ENCODE data around the gene HABP2. TPM values are rescaled to one million over a fixed set of nuclear protein-coding genes. Genes with fewer than 3 reads are reported as not detected.

HABP2 gene
- total RNA-seq, 1 donor from 2014 or later, result not detected

DNA sequence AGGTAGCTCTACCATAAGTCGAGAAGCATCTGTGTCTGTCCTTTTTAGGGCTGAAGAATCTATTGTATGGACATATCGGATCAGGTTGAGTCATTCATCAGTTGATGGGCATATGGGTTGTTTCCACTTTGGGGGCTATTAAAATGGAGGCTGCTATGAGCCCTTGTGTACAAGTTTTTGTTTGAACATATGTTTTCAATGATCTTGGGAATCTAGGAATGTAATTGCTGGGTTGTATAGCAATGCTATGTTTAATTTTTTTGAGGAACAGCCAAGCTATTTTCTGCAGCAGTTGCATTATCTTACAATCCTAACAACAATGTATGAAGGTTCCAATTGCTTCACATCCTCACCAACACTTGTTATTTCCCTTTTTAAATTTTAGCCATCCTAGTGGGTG, 46.4 kb upstream of the HABP2 start:
- H3K27me3 Mint-ChIP-seq (ENCODE audit: low read depth, unreplicated experiment), result peaks cover 18% of the 10 kb centered on the region
- Histone ChIP-seq H3K79me2 (ENCODE audit: insufficient read depth, low read length) (no peaks in the 10 kb centered on the region), H3K36me3 (ENCODE audit: insufficient read depth, low read length) (no peaks in the 10 kb centered on the region), H3K4me3 (ENCODE audit: insufficient read depth, low read depth, low read length) (no peak overlapping the region), H3K4me2 (ENCODE audit: low read length) (no peak overlapping the region), H3K27ac (ENCODE audit: low read depth, low read length) (no peak overlapping the region), H3K27me3 (ENCODE audit: insufficient read depth, low read length) (peaks cover 12% of the 10 kb centered on the region), H3K9ac (ENCODE audit: low read length) (no peak overlapping the region), H3K4me1 (ENCODE audit: insufficient read depth, low read length) (no peaks in the 10 kb centered on the region), H2AFZ (ENCODE audit: low read depth, low read length) (no peak overlapping the region), H4K20me1 (ENCODE audit: insufficient read depth, low read length) (no peaks in the 10 kb centered on the region), H3K9me3 (ENCODE audit: insufficient read depth, low read depth, low read length) (no peaks in the 10 kb centered on the region)
- H3K9me3 Mint-ChIP-seq (ENCODE audit: unreplicated experiment), result no peaks in the 10 kb centered on the region
- H3K36me3 Mint-ChIP-seq (ENCODE audit: low read depth, unreplicated experiment), result no peaks in the 10 kb centered on the region
- no peaks in the 10 kb centered on the region for H3K4me1 Mint-ChIP-seq (ENCODE audit: low read depth, unreplicated experiment)
- no peak for TF ChIP-seq EZH2 (IDR thresholded peaks at IDR 0.05; ENCODE audit: insufficient read depth, low read length)
- TF ChIP-seq, protein P1, sequence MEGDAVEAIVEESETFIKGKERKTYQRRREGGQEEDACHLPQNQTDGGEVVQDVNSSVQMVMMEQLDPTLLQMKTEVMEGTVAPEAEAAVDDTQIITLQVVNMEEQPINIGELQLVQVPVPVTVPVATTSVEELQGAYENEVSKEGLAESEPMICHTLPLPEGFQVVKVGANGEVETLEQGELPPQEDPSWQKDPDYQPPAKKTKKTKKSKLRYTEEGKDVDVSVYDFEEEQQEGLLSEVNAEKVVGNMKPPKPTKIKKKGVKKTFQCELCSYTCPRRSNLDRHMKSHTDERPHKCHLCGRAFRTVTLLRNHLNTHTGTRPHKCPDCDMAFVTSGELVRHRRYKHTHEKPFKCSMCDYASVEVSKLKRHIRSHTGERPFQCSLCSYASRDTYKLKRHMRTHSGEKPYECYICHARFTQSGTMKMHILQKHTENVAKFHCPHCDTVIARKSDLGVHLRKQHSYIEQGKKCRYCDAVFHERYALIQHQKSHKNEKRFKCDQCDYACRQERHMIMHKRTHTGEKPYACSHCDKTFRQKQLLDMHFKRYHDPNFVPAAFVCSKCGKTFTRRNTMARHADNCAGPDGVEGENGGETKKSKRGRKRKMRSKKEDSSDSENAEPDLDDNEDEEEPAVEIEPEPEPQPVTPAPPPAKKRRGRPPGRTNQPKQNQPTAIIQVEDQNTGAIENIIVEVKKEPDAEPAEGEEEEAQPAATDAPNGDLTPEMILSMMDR (IDR thresholded peaks at IDR 0.05; ENCODE audit: insufficient read depth, low read depth, low read length), result no peak
- FAIRE-seq (no peak), DNase-seq (ENCODE audit: low read depth) (no peak)
- H3K4me3 Mint-ChIP-seq (ENCODE audit: unreplicated experiment), result no peak overlapping the region
- no peak overlapping the region for H3K27ac Mint-ChIP-seq (ENCODE audit: unreplicated experiment)

DNA sequence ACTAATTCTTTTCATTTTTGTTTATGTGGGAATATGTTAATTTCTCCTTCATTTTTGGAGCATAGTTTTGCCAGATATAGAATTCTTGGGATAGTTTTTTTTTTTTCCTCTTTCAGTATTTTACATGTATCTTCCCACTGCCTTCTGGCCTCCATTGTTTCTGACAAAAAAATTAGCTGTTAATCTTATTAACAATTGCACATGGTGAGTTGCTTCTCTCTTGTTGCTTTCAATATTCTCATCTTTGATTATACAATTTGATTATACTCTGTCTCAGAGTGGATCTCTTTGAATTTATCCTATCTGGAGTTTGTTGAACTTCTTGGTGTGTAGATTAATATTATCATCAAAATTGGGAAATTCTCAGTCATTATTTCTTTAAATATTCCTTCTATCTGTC, 41.4 kb upstream of the HABP2 start:
- H4K20me1 ChIP-seq (ENCODE audit: insufficient read depth, low read length), result no peaks in the 10 kb centered on the region
- H3K9me3 ChIP-seq (ENCODE audit: insufficient read depth, low read depth, low read length), result no peaks in the 10 kb centered on the region
- H3K27me3 ChIP-seq (ENCODE audit: insufficient read depth, low read length), result no peaks in the 10 kb centered on the region
- H3K79me2 ChIP-seq (ENCODE audit: insufficient read depth, low read length), result no peaks in the 10 kb centered on the region
- H3K27ac ChIP-seq (ENCODE audit: low read depth, low read length), result no peak overlapping the region
- no peak overlapping the region for H3K4me3 ChIP-seq (ENCODE audit: insufficient read depth, low read depth, low read length)
- Mint-ChIP-seq H3K4me3 (ENCODE audit: unreplicated experiment) (no peak overlapping the region), H3K4me1 (ENCODE audit: low read depth, unreplicated experiment) (no peaks in the 10 kb centered on the region), H3K36me3 (ENCODE audit: low read depth, unreplicated experiment) (no peaks in the 10 kb centered on the region), H3K27me3 (ENCODE audit: low read depth, unreplicated experiment) (peaks cover 8% of the 10 kb centered on the region), H3K27ac (ENCODE audit: unreplicated experiment) (no peak overlapping the region), H3K9me3 (ENCODE audit: unreplicated experiment) (peaks cover 6% of the 10 kb centered on the region)
- no peak overlapping the region for H2AFZ ChIP-seq (ENCODE audit: low read depth, low read length)
- no peak for FAIRE-seq
- TF ChIP-seq, protein P1 (IDR thresholded peaks at IDR 0.05; ENCODE audit: insufficient read depth, low read depth, low read length), result no peak
- no peak for TF ChIP-seq EZH2 (IDR thresholded peaks at IDR 0.05; ENCODE audit: insufficient read depth, low read length)
- H3K4me1 ChIP-seq (ENCODE audit: insufficient read depth, low read length), result no peaks in the 10 kb centered on the region
- DNase-seq (ENCODE audit: low read depth), result no peak
- H3K36me3 ChIP-seq (ENCODE audit: insufficient read depth, low read length), result no peaks in the 10 kb centered on the region
- no peak overlapping the region for H3K4me2 ChIP-seq (ENCODE audit: low read length)
- no peak overlapping the region for H3K9ac ChIP-seq (ENCODE audit: low read length)

DNA sequence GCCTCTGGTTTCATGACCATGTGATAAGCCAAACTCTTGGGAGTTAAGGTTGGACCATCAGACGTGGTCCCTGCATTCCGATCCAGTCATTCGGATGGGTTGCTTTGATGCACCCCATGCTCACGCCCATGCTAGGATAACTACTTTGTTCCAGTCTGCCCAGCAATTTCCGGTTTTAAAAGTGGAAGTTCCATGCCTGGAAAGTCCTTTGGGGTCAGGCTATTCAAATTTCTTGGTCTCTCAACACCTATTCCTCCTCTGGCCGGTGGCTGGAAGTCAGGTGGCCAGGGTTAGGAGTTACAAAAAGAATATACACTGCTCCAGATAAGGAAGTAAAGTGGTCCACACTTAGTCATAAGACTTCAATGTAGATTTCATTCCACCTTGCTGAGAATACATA, 37.7 kb upstream of the HABP2 start:
- DNase-seq (ENCODE audit: low read depth) (no peak), FAIRE-seq (no peak)
- Histone ChIP-seq H2AFZ (ENCODE audit: low read depth, low read length) (no peak overlapping the region), H3K9ac (ENCODE audit: low read length) (no peak overlapping the region), H3K36me3 (ENCODE audit: insufficient read depth, low read length) (no peaks in the 10 kb centered on the region), H3K4me1 (ENCODE audit: insufficient read depth, low read length) (no peaks in the 10 kb centered on the region), H3K27ac (ENCODE audit: low read depth, low read length) (no peak overlapping the region), H4K20me1 (ENCODE audit: insufficient read depth, low read length) (no peaks in the 10 kb centered on the region), H3K4me2 (ENCODE audit: low read length) (no peak overlapping the region), H3K9me3 (ENCODE audit: insufficient read depth, low read depth, low read length) (no peaks in the 10 kb centered on the region), H3K79me2 (ENCODE audit: insufficient read depth, low read length) (no peaks in the 10 kb centered on the region), H3K4me3 (ENCODE audit: insufficient read depth, low read depth, low read length) (no peak overlapping the region), H3K27me3 (ENCODE audit: insufficient read depth, low read length) (peaks cover 4% of the 10 kb centered on the region)
- Mint-ChIP-seq H3K9me3 (ENCODE audit: unreplicated experiment) (peaks cover 6% of the 10 kb centered on the region), H3K4me3 (ENCODE audit: unreplicated experiment) (no peak overlapping the region), H3K36me3 (ENCODE audit: low read depth, unreplicated experiment) (no peaks in the 10 kb centered on the region), H3K4me1 (ENCODE audit: low read depth, unreplicated experiment) (no peaks in the 10 kb centered on the region), H3K27me3 (ENCODE audit: low read depth, unreplicated experiment) (peaks cover 16% of the 10 kb centered on the region), H3K27ac (ENCODE audit: unreplicated experiment) (no peak overlapping the region)
- TF ChIP-seq, protein P1 (IDR thresholded peaks at IDR 0.05; ENCODE audit: insufficient read depth, low read depth, low read length), result no peak
- TF ChIP-seq EZH2 (IDR thresholded peaks at IDR 0.05; ENCODE audit: insufficient read depth, low read length), result no peak

Measured in astrocyte (in vitro differentiated cells and primary cell).